Astrocyte (in vitro differentiated cells and primary cell): ENCODE measurements around the gene SH2D3A. TPM values are rescaled to one million over a fixed set of nuclear protein-coding genes. Genes with fewer than 3 reads are reported as not detected.

ENCODE experiments used
- DNase-seq: peaks from one replicate; pipeline ENCODE4 v3.0.0-alpha.2; 2010; ENCODE audit warnings: low read depth
- FAIRE-seq: peaks from 2 replicates; lab custom pipeline; 2011; peaks lifted over from hg19 to GRCh38; lab: Jason Lieb, UNC
- H2AFZ ChIP-seq: 2 replicates; pipeline ENCODE4 v1.6.0; 2012; ENCODE audit warnings: low read depth, low read length, inconsistent platforms
- H3K27ac ChIP-seq: 2 replicates; pipeline ENCODE4 v1.5.1; 2011; ENCODE audit warnings: low read depth, low read length, inconsistent platforms
- H3K27me3 ChIP-seq: 2 replicates; pipeline ENCODE4 v1.6.0; 2011; ENCODE audit warnings: low read length, inconsistent platforms; ENCODE audit not compliant: insufficient read depth
- H3K36me3 ChIP-seq: 2 replicates; pipeline ENCODE4 v1.5.1; 2011; ENCODE audit warnings: low read length, inconsistent platforms; ENCODE audit not compliant: insufficient read depth
- H3K4me1 ChIP-seq: 2 replicates; pipeline ENCODE4 v1.5.1; 2011; ENCODE audit warnings: low read length, inconsistent platforms; ENCODE audit not compliant: insufficient read depth
- H3K4me2 ChIP-seq: 2 replicates; pipeline ENCODE4 v1.6.0; 2012; ENCODE audit warnings: low read length, inconsistent platforms
- H3K4me3 ChIP-seq: 2 replicates; pipeline ENCODE4 v1.5.1; 2011; ENCODE audit warnings: low read depth, mild to moderate bottlenecking, low read length, inconsistent platforms; ENCODE audit not compliant: insufficient read depth
- H3K79me2 ChIP-seq: 2 replicates; pipeline ENCODE4 v1.6.0; 2012; ENCODE audit warnings: mild to moderate bottlenecking, low read length, inconsistent platforms; ENCODE audit not compliant: insufficient read depth
- H3K9ac ChIP-seq: 2 replicates; pipeline ENCODE4 v1.6.0; 2012; ENCODE audit warnings: mild to moderate bottlenecking, low read length, inconsistent platforms
- H3K9me3 ChIP-seq: 2 replicates; pipeline ENCODE4 v1.5.1; 2012; ENCODE audit warnings: low read depth, mild to moderate bottlenecking, low read length, inconsistent platforms; ENCODE audit not compliant: insufficient read depth
- H4K20me1 ChIP-seq: 2 replicates; pipeline ENCODE4 v1.6.0; 2012; ENCODE audit warnings: low read length, inconsistent platforms; ENCODE audit not compliant: insufficient read depth
- H3K27ac Mint-ChIP-seq: one replicate; pipeline ENCODE4 v1.8.0; 2021; ENCODE audit warnings: mild to moderate bottlenecking, mixed read lengths; ENCODE audit not compliant: unreplicated experiment
- H3K27me3 Mint-ChIP-seq: one replicate; pipeline ENCODE4 v1.8.0; 2021; ENCODE audit warnings: low read depth, mixed read lengths; ENCODE audit not compliant: unreplicated experiment
- H3K36me3 Mint-ChIP-seq: one replicate; pipeline ENCODE4 v1.8.0; 2021; ENCODE audit warnings: low read depth, mixed read lengths; ENCODE audit not compliant: unreplicated experiment
- H3K4me1 Mint-ChIP-seq: one replicate; pipeline ENCODE4 v1.8.0; 2021; ENCODE audit warnings: low read depth, mixed read lengths; ENCODE audit not compliant: unreplicated experiment
- H3K4me3 Mint-ChIP-seq: one replicate; pipeline ENCODE4 v1.8.0; 2021; ENCODE audit warnings: mild to moderate bottlenecking, moderate library complexity, mixed read lengths; ENCODE audit not compliant: unreplicated experiment
- H3K9me3 Mint-ChIP-seq: one replicate; pipeline ENCODE4 v1.8.0; 2021; ENCODE audit warnings: mild to moderate bottlenecking, mixed read lengths; ENCODE audit not compliant: unreplicated experiment
- EZH2 ChIP-seq: IDR thresholded peaks from 2 replicates; pipeline ENCODE4 v1.6.1; 2012; ENCODE audit warnings: mild to moderate bottlenecking, low read length, inconsistent platforms; ENCODE audit not compliant: insufficient read depth
- total RNA-seq: library from RNA; stranded (reverse); gene quantifications from 2 replicates; pipeline ENCODE4 v1.2.1, GENCODE V29; 2021
- TF ChIP-seq, protein P1 (sequence below): IDR thresholded peaks from 2 replicates; pipeline ENCODE4 v1.5.1; 2011; ENCODE audit warnings: low read depth, mild to moderate bottlenecking, inconsistent platforms, low read length, moderate library complexity; ENCODE audit not compliant: insufficient read depth

Gene SH2D3A
- total RNA-seq, 1 donor from 2014 or later: 2.6 TPM

DNA sequence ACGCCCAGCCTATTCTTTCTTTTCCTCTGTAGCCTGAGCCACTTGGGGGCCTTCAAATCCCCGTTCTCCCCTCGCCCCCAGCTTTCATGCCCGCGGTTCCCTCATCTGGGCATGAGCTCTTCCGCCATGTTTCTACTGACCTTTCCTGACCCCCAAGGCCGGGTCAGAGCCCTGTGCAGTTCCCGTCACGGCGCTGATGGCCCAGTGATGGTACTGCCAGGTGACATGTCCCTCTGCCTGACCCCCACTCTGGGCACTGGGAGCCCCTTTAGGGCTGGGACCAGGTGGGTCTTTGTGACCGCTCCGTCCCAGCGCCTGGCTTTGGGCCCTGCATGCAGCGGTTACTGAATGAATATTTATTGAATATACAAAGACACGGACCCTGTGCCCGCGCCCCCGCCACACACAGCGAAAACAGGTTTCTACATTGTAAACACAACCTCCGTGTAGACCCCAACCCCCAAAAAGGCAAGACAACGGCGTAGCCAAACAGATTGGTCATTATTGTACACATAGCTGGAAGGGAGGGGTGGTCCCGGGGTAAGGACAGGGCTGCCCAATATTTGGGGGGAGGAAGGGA lies 37.6 kb downstream of the SH2D3A start:
- no peaks in the 10 kb centered on the region for H3K9me3 ChIP-seq
- FAIRE-seq (no peak), DNase-seq (no peak)
- H3K4me1 Mint-ChIP-seq: no peaks in the 10 kb centered on the region
- peaks cover 3% of the 10 kb centered on the region for H3K9me3 Mint-ChIP-seq
- H3K27ac Mint-ChIP-seq: no peak overlapping the region
- H3K4me3 Mint-ChIP-seq: no peak overlapping the region
- H3K27me3 Mint-ChIP-seq: no peaks in the 10 kb centered on the region
- no peaks in the 10 kb centered on the region for H4K20me1 ChIP-seq
- no peak overlapping the region for H2AFZ ChIP-seq
- H3K36me3 ChIP-seq: no peaks in the 10 kb centered on the region
- H3K4me3 ChIP-seq: no peak overlapping the region
- TF ChIP-seq, protein P1, sequence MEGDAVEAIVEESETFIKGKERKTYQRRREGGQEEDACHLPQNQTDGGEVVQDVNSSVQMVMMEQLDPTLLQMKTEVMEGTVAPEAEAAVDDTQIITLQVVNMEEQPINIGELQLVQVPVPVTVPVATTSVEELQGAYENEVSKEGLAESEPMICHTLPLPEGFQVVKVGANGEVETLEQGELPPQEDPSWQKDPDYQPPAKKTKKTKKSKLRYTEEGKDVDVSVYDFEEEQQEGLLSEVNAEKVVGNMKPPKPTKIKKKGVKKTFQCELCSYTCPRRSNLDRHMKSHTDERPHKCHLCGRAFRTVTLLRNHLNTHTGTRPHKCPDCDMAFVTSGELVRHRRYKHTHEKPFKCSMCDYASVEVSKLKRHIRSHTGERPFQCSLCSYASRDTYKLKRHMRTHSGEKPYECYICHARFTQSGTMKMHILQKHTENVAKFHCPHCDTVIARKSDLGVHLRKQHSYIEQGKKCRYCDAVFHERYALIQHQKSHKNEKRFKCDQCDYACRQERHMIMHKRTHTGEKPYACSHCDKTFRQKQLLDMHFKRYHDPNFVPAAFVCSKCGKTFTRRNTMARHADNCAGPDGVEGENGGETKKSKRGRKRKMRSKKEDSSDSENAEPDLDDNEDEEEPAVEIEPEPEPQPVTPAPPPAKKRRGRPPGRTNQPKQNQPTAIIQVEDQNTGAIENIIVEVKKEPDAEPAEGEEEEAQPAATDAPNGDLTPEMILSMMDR: no peak
- no peak for TF ChIP-seq EZH2
- H3K27ac ChIP-seq: no peak overlapping the region
- H3K36me3 Mint-ChIP-seq: peaks cover 9% of the 10 kb centered on the region
- H3K9ac ChIP-seq: no peak overlapping the region
- H3K4me1 ChIP-seq: no peaks in the 10 kb centered on the region
- no peaks in the 10 kb centered on the region for H3K27me3 ChIP-seq
- H3K79me2 ChIP-seq: no peaks in the 10 kb centered on the region
- H3K4me2 ChIP-seq: no peak overlapping the region

DNA sequence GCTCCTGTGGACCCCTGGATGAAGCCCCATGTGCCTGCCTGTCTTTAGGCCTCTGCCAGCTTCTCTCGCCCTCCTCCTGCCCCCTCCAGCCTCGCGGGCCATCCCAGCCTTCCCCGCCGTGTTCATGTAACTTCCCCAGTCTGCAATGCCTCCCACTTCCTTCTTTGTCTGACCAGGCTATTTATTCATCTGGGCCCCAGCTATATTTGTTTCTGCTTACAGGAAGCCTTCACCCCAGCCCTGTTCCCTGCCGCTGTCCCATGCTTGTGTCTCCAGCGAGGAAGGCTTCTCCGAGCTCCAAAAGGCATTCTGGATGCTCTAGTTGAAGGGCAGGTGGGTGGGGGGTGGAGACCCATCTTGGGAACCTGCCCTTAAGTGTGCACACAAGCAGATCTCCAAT lies 38.9 kb downstream of the SH2D3A start:
- TF ChIP-seq EZH2: no peak
- TF ChIP-seq, protein P1: no peak
- H3K4me2 ChIP-seq: no peak overlapping the region
- H3K27me3 ChIP-seq: no peaks in the 10 kb centered on the region
- no peaks in the 10 kb centered on the region for H3K79me2 ChIP-seq
- H3K27ac ChIP-seq: no peak overlapping the region
- H3K4me1 Mint-ChIP-seq: peaks cover 2% of the 10 kb centered on the region
- no peaks in the 10 kb centered on the region for H3K27me3 Mint-ChIP-seq
- FAIRE-seq (no peak), DNase-seq (no peak)
- H3K4me3 Mint-ChIP-seq: no peak overlapping the region
- H3K36me3 Mint-ChIP-seq: peaks cover 9% of the 10 kb centered on the region
- no peaks in the 10 kb centered on the region for H3K36me3 ChIP-seq
- no peak overlapping the region for H2AFZ ChIP-seq
- H3K9me3 ChIP-seq: no peaks in the 10 kb centered on the region
- no peak overlapping the region for H3K27ac Mint-ChIP-seq
- H3K9ac ChIP-seq: no peak overlapping the region
- H3K4me1 ChIP-seq: no peaks in the 10 kb centered on the region
- no peaks in the 10 kb centered on the region for H4K20me1 ChIP-seq
- peaks cover 3% of the 10 kb centered on the region for H3K9me3 Mint-ChIP-seq
- H3K4me3 ChIP-seq: no peak overlapping the region

DNA sequence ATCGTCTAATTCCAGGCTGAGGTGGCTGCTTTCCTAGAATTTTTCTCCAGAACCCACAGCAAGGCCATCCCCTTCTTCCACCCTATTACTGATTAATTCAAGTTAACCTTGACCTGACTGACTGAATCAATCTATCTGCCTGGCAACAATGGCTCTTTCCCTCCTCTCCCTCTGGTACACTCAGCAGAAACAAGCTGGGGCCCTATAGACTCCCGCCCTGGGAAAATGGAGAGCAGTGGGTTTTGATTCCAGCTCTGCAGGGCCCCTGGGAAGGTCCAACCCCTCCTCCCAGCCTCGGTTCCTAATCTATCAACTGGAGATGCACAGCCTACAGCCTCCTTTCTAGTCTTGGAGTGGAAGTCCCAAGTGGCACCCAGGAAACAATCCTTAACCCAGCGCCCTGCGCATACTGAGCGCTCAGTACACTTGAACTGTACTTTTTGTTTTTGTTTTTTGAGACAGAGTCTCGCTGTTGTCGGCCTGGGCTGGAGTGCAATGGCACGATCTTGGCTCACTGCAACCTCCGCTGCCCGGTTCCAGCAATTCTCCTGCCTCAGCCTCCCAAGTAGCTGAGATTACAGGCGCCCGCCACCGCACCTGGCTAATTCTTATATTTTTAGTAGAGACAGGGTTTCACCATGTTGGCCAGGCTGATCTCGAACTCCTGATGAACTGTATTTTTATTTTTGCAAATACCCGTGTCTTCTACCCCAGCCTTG lies 41.6 kb downstream of the SH2D3A start:
- H3K9me3 Mint-ChIP-seq: no peaks in the 10 kb centered on the region

More for the DNA sequence above, 41.6 kb downstream of the SH2D3A start:
- DNase-seq: no peak
- H4K20me1 ChIP-seq: no peaks in the 10 kb centered on the region
- TF ChIP-seq, protein P1: no peak
- TF ChIP-seq EZH2: no peak
- no peak overlapping the region for H3K9ac ChIP-seq
- no peak overlapping the region for H3K27ac Mint-ChIP-seq
- H3K4me1 ChIP-seq: no peaks in the 10 kb centered on the region
- H3K27ac ChIP-seq: no peak overlapping the region
- H3K4me3 Mint-ChIP-seq: no peak overlapping the region
- no peak for FAIRE-seq
- H3K36me3 ChIP-seq: no peaks in the 10 kb centered on the region
- H3K4me3 ChIP-seq: no peak overlapping the region
- no peaks in the 10 kb centered on the region for H3K9me3 ChIP-seq
- H3K79me2 ChIP-seq: no peaks in the 10 kb centered on the region
- H3K4me2 ChIP-seq: no peak overlapping the region
- H3K4me1 Mint-ChIP-seq: peaks cover 2% of the 10 kb centered on the region
- no peaks in the 10 kb centered on the region for H3K27me3 ChIP-seq
- no peak overlapping the region for H2AFZ ChIP-seq
- H3K27me3 Mint-ChIP-seq: peaks cover 2% of the 10 kb centered on the region
- peaks cover 5% of the 10 kb centered on the region for H3K36me3 Mint-ChIP-seq
